ENCODE data around the gene PLEKHA6. TPM values are rescaled to one million over a fixed set of nuclear protein-coding genes. Genes with fewer than 3 reads are reported as not detected.

Gene PLEKHA6
- polyA plus RNA-seq, 1 donor from 2014 or later = 22.6 TPM

DNA sequence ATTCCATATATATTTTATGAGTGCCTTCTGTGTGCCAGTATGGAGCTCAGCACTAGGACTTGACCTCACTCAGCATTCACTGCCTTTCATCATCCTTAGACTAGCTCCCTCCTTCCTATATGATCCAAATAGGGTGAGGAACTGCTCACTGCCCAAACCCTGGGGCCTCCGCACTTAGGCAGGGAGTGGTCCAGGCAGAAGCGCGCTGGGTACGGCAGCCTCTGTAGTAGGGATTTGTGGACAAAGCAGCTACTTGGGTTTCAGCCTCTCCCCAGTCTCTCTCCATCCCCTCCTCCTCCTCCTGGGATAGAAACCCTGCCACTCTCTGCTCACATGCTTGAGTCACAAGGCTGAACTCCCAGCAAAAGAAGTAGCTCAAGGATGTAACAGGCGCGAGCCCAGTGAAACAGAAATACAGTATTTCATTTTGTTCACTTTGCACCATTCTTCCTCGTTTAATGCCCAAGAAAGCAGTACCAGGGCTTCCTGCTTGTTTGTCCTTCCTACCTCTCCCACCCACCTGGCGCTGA lies 32.9 kb downstream of the PLEKHA6 start:
- Histone ChIP-seq H3K9me2 (ENCODE audit: insufficient read depth, low read length) (no peaks in the 10 kb centered on the region), H3F3A (ENCODE audit: insufficient read depth, low read length, poor library complexity, severe bottlenecking) (no peaks in the 10 kb centered on the region), H3K9ac (ENCODE audit: low read length) (no peak overlapping the region), H3K9me3 (ENCODE audit: low read length) (no peaks in the 10 kb centered on the region), H3K4me3 (ENCODE audit: low read length) (no peak overlapping the region), H4K20me1 (ENCODE audit: insufficient read depth) (peaks cover 8% of the 10 kb centered on the region), H3K4me2 (ENCODE audit: low read length) (no peak overlapping the region), H3K36me3 (ENCODE audit: insufficient read depth, low read length) (peaks cover 9% of the 10 kb centered on the region), H3K27ac (ENCODE audit: low read length) (no peak overlapping the region), H3K27me3 (ENCODE audit: insufficient read depth, low read depth, low read length) (no peaks in the 10 kb centered on the region), H2AFZ (ENCODE audit: low read depth, low read length) (no peak overlapping the region), H3K79me2 (replicated peaks; ENCODE audit: insufficient read depth, low read length) (peaks cover 16% of the 10 kb centered on the region)
- TF ChIP-seq TAF1 (IDR thresholded peaks at IDR 0.05; ENCODE audit: low read depth) = no peak
- TF ChIP-seq, protein P1, sequence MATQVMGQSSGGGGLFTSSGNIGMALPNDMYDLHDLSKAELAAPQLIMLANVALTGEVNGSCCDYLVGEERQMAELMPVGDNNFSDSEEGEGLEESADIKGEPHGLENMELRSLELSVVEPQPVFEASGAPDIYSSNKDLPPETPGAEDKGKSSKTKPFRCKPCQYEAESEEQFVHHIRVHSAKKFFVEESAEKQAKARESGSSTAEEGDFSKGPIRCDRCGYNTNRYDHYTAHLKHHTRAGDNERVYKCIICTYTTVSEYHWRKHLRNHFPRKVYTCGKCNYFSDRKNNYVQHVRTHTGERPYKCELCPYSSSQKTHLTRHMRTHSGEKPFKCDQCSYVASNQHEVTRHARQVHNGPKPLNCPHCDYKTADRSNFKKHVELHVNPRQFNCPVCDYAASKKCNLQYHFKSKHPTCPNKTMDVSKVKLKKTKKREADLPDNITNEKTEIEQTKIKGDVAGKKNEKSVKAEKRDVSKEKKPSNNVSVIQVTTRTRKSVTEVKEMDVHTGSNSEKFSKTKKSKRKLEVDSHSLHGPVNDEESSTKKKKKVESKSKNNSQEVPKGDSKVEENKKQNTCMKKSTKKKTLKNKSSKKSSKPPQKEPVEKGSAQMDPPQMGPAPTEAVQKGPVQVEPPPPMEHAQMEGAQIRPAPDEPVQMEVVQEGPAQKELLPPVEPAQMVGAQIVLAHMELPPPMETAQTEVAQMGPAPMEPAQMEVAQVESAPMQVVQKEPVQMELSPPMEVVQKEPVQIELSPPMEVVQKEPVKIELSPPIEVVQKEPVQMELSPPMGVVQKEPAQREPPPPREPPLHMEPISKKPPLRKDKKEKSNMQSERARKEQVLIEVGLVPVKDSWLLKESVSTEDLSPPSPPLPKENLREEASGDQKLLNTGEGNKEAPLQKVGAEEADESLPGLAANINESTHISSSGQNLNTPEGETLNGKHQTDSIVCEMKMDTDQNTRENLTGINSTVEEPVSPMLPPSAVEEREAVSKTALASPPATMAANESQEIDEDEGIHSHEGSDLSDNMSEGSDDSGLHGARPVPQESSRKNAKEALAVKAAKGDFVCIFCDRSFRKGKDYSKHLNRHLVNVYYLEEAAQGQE (IDR thresholded peaks at IDR 0.05; ENCODE audit: borderline replicate concordance) = no peak

DNA sequence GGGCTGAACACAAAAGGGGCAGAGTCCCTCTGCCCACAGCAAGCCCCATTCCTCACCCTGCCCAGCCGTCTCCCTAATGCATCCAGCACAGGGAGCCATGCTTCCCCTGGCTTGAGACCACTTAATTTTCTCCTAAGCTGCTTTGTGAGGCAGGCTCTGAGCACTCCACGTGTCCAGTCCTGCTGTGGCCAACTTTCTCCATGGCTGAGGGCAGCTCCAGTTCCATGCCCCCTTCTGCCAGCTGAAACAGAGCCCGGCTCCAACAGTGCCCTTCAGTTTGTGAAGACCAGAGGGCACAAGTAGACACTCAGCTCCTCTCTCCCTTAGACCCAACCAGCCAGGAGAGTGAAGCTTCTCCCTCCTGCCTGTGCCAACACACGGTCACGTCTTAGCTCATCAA lies 33.8 kb downstream of the PLEKHA6 start:
- no peak overlapping the region for H3K9ac ChIP-seq (ENCODE audit: low read length)
- TF ChIP-seq SMC3 (conservative IDR thresholded peaks at IDR 0.05; ENCODE audit: poor library complexity) (no peak), TAF1 (IDR thresholded peaks at IDR 0.05; ENCODE audit: low read depth) (no peak), EP300 (conservative IDR thresholded peaks at IDR 0.05; ENCODE audit: poor library complexity, severe bottlenecking) (no peak), POLR2AphosphoS5 (IDR thresholded peaks at IDR 0.05) (no peak), RAD21 (conservative IDR thresholded peaks at IDR 0.05) (no peak), EZH2 (IDR thresholded peaks at IDR 0.05; ENCODE audit: borderline replicate concordance, insufficient read depth, low read length, poor library complexity, severe bottlenecking) (no peak), MXI1 (conservative IDR thresholded peaks at IDR 0.05; ENCODE audit: poor library complexity, severe bottlenecking) (no peak)
- TF ChIP-seq, protein P1 (IDR thresholded peaks at IDR 0.05; ENCODE audit: borderline replicate concordance) = no peak
- TF ChIP-seq, protein P2, sequence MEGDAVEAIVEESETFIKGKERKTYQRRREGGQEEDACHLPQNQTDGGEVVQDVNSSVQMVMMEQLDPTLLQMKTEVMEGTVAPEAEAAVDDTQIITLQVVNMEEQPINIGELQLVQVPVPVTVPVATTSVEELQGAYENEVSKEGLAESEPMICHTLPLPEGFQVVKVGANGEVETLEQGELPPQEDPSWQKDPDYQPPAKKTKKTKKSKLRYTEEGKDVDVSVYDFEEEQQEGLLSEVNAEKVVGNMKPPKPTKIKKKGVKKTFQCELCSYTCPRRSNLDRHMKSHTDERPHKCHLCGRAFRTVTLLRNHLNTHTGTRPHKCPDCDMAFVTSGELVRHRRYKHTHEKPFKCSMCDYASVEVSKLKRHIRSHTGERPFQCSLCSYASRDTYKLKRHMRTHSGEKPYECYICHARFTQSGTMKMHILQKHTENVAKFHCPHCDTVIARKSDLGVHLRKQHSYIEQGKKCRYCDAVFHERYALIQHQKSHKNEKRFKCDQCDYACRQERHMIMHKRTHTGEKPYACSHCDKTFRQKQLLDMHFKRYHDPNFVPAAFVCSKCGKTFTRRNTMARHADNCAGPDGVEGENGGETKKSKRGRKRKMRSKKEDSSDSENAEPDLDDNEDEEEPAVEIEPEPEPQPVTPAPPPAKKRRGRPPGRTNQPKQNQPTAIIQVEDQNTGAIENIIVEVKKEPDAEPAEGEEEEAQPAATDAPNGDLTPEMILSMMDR (IDR thresholded peaks at IDR 0.05; ENCODE audit: poor library complexity, severe bottlenecking) = no peak
- no peaks in the 10 kb centered on the region for H3K27me3 ChIP-seq (ENCODE audit: insufficient read depth, low read depth, low read length)
- H4K20me1 ChIP-seq (ENCODE audit: insufficient read depth) = peaks cover 8% of the 10 kb centered on the region
- no peak overlapping the region for H3K4me2 ChIP-seq (ENCODE audit: low read length)
- no peaks in the 10 kb centered on the region for H3K9me3 ChIP-seq (ENCODE audit: low read length)
- no peak overlapping the region for H3K4me3 ChIP-seq (ENCODE audit: low read length)
- H2AFZ ChIP-seq (ENCODE audit: low read depth, low read length) = no peak overlapping the region
- no peaks in the 10 kb centered on the region for H3F3A ChIP-seq (ENCODE audit: insufficient read depth, low read length, poor library complexity, severe bottlenecking)
- peaks cover 16% of the 10 kb centered on the region for H3K79me2 ChIP-seq (replicated peaks; ENCODE audit: insufficient read depth, low read length)
- no peaks in the 10 kb centered on the region for H3K9me2 ChIP-seq (ENCODE audit: insufficient read depth, low read length)
- H3K27ac ChIP-seq (ENCODE audit: low read length) = no peak overlapping the region
- peaks cover 9% of the 10 kb centered on the region for H3K36me3 ChIP-seq (ENCODE audit: insufficient read depth, low read length)

Measured in neural cell (in vitro differentiated cells).